GOT3 (cell line): ENCODE results near the gene PPP1R13B.

ENCODE experiments used
- DNase-seq: peaks from one replicate; lab custom pipeline; 2025; ENCODE audit warnings: mixed read lengths; lab: John Stamatoyannopoulos, UW

The PPP1R13B gene

GRCh38 chr14:103744621-103745395 is 102.6 kb downstream of the PPP1R13B start:
- DNase-seq, result no peak

GRCh38 chr14:103743691-103744090 is 103.7 kb downstream of the PPP1R13B start:
- no peak for DNase-seq

- no peak for DNase-seq
Observed at GRCh38 chr14:103742499-103743255, 104.7 kb downstream of the PPP1R13B start.

- DNase-seq, result no peak
Observed at GRCh38 chr14:103741876-103742275, 105.5 kb downstream of the PPP1R13B start.

- DNase-seq, result no peak
Observed at GRCh38 chr14:103740991-103741689, 106.2 kb downstream of the PPP1R13B start.

- DNase-seq, result no peak
Observed at GRCh38 chr14:103739793-103740501, 107.4 kb downstream of the PPP1R13B start.

- no peak for DNase-seq
Observed at GRCh38 chr14:103739466-103739792, 107.9 kb downstream of the PPP1R13B start.

GRCh38 chr14:103738701-103739451 is 108.5 kb downstream of the PPP1R13B start:
- no peak for DNase-seq

GRCh38 chr14:103738166-103738565 is 109.2 kb downstream of the PPP1R13B start:
- no peak for DNase-seq

GRCh38 chr14:103737432-103738045 is 109.8 kb downstream of the PPP1R13B start:
- no peak for DNase-seq

GRCh38 chr14:103736546-103737431 is 110.6 kb downstream of the PPP1R13B start:
- no peak for DNase-seq

GRCh38 chr14:103735815-103736545 is 111.4 kb downstream of the PPP1R13B start:
- DNase-seq, result no peak

- no peak for DNase-seq
Observed at GRCh38 chr14:103735439-103735814, 111.9 kb downstream of the PPP1R13B start.

- DNase-seq, result no peak
Observed at GRCh38 chr14:103735022-103735421, 112.4 kb downstream of the PPP1R13B start.

- no peak for DNase-seq
Observed at GRCh38 chr14:103734081-103734888, 113.1 kb downstream of the PPP1R13B start.

- DNase-seq, result no peak
Observed at GRCh38 chr14:103733651-103734050, 113.7 kb downstream of the PPP1R13B start.

- no peak for DNase-seq
Observed at GRCh38 chr14:103732868-103733620, 114.3 kb downstream of the PPP1R13B start.
